Measurements from ENCODE around the gene GALNT1.

The GALNT1 gene

GRCh38 chr18:35710581-35710980, 129.0 kb downstream of the GALNT1 start:
- TF ChIP-seq CTCF (IDR thresholded peaks at IDR 0.05; ENCODE audit: low read depth, low read length) = no peak

GRCh38 chr18:35711227-35711626, 129.7 kb downstream of the GALNT1 start:
- no peak for TF ChIP-seq CTCF (IDR thresholded peaks at IDR 0.05; ENCODE audit: low read depth, low read length)

More at GRCh38 chr18:35710581-35710980, 129.0 kb downstream of the GALNT1 start:
- no peak overlapping the region for H3K4me3 ChIP-seq (ENCODE audit: low read depth, low read length)

GRCh38 chr18:35713545-35713944, 132.0 kb downstream of the GALNT1 start:
- TF ChIP-seq CTCF (IDR thresholded peaks at IDR 0.05; ENCODE audit: low read depth, low read length) = no peak

More at GRCh38 chr18:35711227-35711626, 129.7 kb downstream of the GALNT1 start:
- H3K4me3 ChIP-seq (ENCODE audit: low read depth, low read length) = no peak overlapping the region

GRCh38 chr18:35714539-35714938, 133.0 kb downstream of the GALNT1 start:
- no peak overlapping the region for H3K4me3 ChIP-seq (ENCODE audit: low read depth, low read length)
- no peak for TF ChIP-seq CTCF (IDR thresholded peaks at IDR 0.05; ENCODE audit: low read depth, low read length)

More at GRCh38 chr18:35713545-35713944, 132.0 kb downstream of the GALNT1 start:
- no peak overlapping the region for H3K4me3 ChIP-seq (ENCODE audit: low read depth, low read length)

GRCh38 chr18:35715139-35715538, 133.6 kb downstream of the GALNT1 start:
- no peak overlapping the region for H3K4me3 ChIP-seq (ENCODE audit: low read depth, low read length)
- no peak for TF ChIP-seq CTCF (IDR thresholded peaks at IDR 0.05; ENCODE audit: low read depth, low read length)

- no peak for TF ChIP-seq CTCF (IDR thresholded peaks at IDR 0.05; ENCODE audit: low read depth, low read length)
- H3K4me3 ChIP-seq (ENCODE audit: low read depth, low read length) = no peak overlapping the region
Observed at GRCh38 chr18:35716169-35716831, 134.8 kb downstream of the GALNT1 start.

GRCh38 chr18:35717182-35717581, 135.6 kb downstream of the GALNT1 start:
- no peak for TF ChIP-seq CTCF (IDR thresholded peaks at IDR 0.05; ENCODE audit: low read depth, low read length)

More at GRCh38 chr18:35717182-35717581, 135.6 kb downstream of the GALNT1 start:
- H3K4me3 ChIP-seq (ENCODE audit: low read depth, low read length) = no peak overlapping the region
